ENCODE data around the gene RPS6KC1.

GRCh38 chr1:213194855-213195254 lies 143.8 kb downstream of the RPS6KC1 start:
- TF ChIP-seq EP300 (IDR thresholded peaks at IDR 0.05), result no peak
- TF ChIP-seq CTCF (IDR thresholded peaks at IDR 0.05), result no peak
- TF ChIP-seq POLR2A (IDR thresholded peaks at IDR 0.05), result no peak
- no peak for TF ChIP-seq POLR2AphosphoS5 (IDR thresholded peaks at IDR 0.05)

Measured in sigmoid colon (tissue), 4 donors.